ENCODE data around the gene COMP. TPM values are rescaled to one million over a fixed set of nuclear protein-coding genes. Genes with fewer than 3 reads are reported as not detected.

The COMP gene
- total RNA-seq, 1 donor from 2014 or later: not detected

DNA sequence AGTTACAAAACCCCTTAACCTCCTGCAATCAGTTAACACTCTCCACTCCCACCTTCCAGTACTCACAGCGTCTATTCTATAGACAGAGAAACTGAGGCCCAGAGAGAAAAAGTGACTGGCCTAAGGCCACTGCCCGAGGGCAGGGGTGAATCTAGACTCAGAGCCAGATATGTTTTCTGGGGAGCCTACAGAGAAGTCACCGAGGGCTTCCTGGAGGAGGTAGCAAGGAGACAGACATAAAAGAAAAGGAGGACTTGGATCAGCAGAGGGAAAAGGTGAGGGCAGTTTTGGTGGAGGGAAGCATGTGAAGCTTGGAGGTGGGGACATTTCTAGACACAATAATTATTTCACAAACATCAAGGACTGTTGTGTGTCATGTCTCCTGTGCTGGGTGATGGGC, 1.6 kb upstream of the COMP start:
- Mint-ChIP-seq H3K36me3 (ENCODE audit: low read depth, unreplicated experiment) (no peaks in the 10 kb centered on the region), H3K27ac (ENCODE audit: unreplicated experiment) (no peak overlapping the region), H3K27me3 (ENCODE audit: unreplicated experiment) (peaks cover 28% of the 10 kb centered on the region), H3K4me3 (ENCODE audit: unreplicated experiment) (peak overlapping the region; percentile 9), H3K9me3 (ENCODE audit: unreplicated experiment) (no peaks in the 10 kb centered on the region), H3K4me1 (ENCODE audit: unreplicated experiment) (peaks cover 6% of the 10 kb centered on the region)
- TF ChIP-seq, protein P1, sequence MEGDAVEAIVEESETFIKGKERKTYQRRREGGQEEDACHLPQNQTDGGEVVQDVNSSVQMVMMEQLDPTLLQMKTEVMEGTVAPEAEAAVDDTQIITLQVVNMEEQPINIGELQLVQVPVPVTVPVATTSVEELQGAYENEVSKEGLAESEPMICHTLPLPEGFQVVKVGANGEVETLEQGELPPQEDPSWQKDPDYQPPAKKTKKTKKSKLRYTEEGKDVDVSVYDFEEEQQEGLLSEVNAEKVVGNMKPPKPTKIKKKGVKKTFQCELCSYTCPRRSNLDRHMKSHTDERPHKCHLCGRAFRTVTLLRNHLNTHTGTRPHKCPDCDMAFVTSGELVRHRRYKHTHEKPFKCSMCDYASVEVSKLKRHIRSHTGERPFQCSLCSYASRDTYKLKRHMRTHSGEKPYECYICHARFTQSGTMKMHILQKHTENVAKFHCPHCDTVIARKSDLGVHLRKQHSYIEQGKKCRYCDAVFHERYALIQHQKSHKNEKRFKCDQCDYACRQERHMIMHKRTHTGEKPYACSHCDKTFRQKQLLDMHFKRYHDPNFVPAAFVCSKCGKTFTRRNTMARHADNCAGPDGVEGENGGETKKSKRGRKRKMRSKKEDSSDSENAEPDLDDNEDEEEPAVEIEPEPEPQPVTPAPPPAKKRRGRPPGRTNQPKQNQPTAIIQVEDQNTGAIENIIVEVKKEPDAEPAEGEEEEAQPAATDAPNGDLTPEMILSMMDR (IDR thresholded peaks at IDR 0.05; ENCODE audit: unreplicated experiment): no peak
- no peak for DNase-seq (ENCODE audit: low spot score)

DNA sequence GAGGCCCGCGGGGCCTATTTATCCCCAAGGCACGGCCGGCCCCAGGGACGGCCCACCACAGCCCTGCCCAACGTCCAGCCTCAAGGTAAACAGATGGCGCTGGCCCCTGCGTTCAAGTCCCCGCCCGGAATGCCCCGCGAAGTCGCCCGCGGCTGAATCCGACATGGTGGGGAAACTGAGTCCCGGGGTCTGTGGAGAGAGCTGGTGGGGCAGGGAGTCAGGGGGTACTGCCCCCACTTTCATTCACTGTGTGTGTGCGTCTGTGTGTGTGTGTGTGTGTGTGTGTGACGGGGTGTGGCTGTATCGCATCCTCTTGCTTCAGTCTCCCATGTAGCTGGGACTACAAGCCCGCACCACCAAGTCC, 192 bp upstream of the COMP start:
- H3K27ac Mint-ChIP-seq (ENCODE audit: unreplicated experiment): no peak overlapping the region
- peaks cover 6% of the 10 kb centered on the region for H3K4me1 Mint-ChIP-seq (ENCODE audit: unreplicated experiment)
- peaks cover 36% of the 10 kb centered on the region for H3K27me3 Mint-ChIP-seq (ENCODE audit: unreplicated experiment)
- no peak overlapping the region for H3K4me3 Mint-ChIP-seq (ENCODE audit: unreplicated experiment)
- no peak for DNase-seq (ENCODE audit: low spot score)
- no peaks in the 10 kb centered on the region for H3K36me3 Mint-ChIP-seq (ENCODE audit: low read depth, unreplicated experiment)
- TF ChIP-seq, protein P1 (IDR thresholded peaks at IDR 0.05; ENCODE audit: unreplicated experiment): no peak
- no peaks in the 10 kb centered on the region for H3K9me3 Mint-ChIP-seq (ENCODE audit: unreplicated experiment)

DNA sequence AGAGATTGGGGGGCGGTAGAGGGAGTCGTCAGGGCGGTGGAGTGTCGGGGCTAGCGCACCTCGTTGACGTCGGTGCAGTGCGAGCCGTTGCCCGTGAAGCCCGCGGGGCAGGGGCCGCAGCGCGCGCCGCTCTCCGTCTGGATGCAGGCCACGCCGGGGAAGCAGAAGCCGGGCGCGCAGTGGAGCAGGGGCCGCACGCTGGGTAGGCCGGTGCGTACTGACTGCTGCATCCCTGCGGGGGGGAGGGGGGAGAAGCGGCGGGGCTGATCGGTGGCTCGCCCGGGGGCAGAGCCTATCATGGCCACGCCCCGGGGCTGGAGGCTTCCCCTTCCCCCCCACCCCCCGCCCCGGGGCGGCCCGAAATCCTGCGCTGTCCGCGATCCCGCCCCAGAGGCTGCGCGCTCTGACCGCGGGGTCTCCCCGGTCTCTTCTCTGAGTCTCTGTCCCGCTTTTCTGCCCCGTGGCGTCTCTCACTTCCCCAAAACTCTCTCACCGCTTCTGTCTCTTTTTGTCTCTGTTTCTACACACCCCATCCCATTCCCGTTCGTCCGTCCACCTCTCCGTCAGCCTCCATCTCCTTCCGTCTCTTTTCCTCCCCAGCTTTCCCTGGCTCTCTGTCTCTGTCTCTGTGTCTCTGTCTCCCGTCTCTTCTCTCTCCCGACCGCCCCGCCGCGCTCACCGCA, 1.1 kb downstream of the COMP start:
- Mint-ChIP-seq H3K36me3 (ENCODE audit: low read depth, unreplicated experiment) (no peaks in the 10 kb centered on the region), H3K27me3 (ENCODE audit: unreplicated experiment) (peaks cover 46% of the 10 kb centered on the region), H3K27ac (ENCODE audit: unreplicated experiment) (peak overlapping the region; percentile 2), H3K9me3 (ENCODE audit: unreplicated experiment) (no peaks in the 10 kb centered on the region), H3K4me3 (ENCODE audit: unreplicated experiment) (peak overlapping the region; percentile 57), H3K4me1 (ENCODE audit: unreplicated experiment) (peaks cover 6% of the 10 kb centered on the region)
- DNase-seq (ENCODE audit: low spot score): no peak
- TF ChIP-seq, protein P1 (IDR thresholded peaks at IDR 0.05; ENCODE audit: unreplicated experiment): no peak

DNA sequence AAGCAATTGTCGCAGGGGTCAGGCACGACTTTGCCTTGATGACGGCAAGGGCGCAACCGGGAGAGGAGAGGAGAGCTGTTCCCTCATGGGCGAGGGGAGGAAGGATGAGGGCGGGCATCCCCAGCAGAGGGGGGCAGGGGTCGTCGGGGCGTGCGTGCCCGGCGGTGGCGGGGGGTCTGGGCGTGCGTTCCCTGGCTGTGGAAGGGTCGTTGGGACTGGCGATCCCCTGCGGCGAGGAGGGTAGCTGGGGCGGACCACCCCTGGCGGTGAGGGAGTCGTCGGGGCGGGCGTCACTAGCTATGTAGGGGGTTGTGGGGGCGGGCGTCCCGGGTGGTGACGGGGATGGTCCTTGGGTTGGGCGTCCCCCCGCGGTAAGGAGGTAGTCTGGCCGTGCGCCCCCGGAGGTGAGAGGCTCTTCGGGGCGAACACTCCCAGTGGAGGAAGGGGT, 1.7 kb downstream of the COMP start:
- Mint-ChIP-seq H3K27ac (ENCODE audit: unreplicated experiment) (no peak overlapping the region), H3K9me3 (ENCODE audit: unreplicated experiment) (no peaks in the 10 kb centered on the region), H3K4me3 (ENCODE audit: unreplicated experiment) (peak overlapping the region; percentile 79), H3K4me1 (ENCODE audit: unreplicated experiment) (peaks cover 6% of the 10 kb centered on the region), H3K36me3 (ENCODE audit: low read depth, unreplicated experiment) (no peaks in the 10 kb centered on the region), H3K27me3 (ENCODE audit: unreplicated experiment) (peaks cover 48% of the 10 kb centered on the region)
- TF ChIP-seq, protein P1 (IDR thresholded peaks at IDR 0.05; ENCODE audit: unreplicated experiment): no peak
- no peak for DNase-seq (ENCODE audit: low spot score)

DNA sequence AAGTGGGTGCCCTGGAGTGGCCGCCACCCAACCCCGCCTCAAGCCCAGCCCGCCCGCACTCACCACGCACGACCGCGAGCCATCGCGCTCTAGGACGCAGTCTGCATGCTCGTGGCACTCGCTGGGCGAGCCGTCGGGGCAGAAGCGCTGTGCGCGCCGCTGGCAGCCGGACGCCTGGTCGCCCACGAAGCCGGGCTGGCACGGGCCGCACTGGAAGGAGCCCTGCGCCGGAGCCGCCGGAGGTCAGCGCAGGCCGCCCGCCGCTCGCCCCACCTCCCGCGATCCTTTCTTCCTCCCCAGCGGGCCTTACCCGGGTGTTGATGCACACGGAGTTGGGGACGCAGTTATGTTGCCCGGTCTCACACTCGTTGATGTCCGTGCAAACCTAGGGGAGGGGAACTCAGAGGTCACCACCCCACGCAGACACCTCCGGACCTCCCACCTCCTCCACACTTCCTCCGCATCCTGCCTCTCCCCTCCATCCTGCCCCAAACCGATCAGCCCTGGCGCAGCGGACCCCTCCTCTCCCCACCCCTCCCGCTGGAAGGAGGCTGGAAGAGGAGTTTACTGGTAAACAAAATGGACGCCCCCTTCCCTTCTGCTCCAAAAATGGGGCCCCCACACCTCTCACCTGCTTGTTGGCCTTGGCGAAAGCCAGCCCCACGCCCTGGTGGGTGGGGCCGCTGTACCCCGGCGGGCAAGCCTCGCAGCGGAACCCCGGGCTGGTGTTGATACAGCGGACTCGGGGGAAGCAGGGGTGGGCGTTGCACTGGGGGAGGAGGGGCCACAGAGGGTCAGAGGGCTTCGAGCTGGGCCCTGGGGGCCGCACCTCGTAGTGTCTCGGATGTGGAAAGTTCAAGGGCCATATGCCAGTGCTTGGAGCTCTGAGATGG, 2.3 kb downstream of the COMP start:
- Mint-ChIP-seq H3K4me3 (ENCODE audit: unreplicated experiment) (peak overlapping the region; percentile 79), H3K27ac (ENCODE audit: unreplicated experiment) (no peak overlapping the region), H3K4me1 (ENCODE audit: unreplicated experiment) (peaks cover 6% of the 10 kb centered on the region)

More for the DNA sequence above, 2.3 kb downstream of the COMP start:
- TF ChIP-seq, protein P1 (IDR thresholded peaks at IDR 0.05; ENCODE audit: unreplicated experiment): no peak
- no peak for DNase-seq (ENCODE audit: low spot score)
- Mint-ChIP-seq H3K36me3 (ENCODE audit: low read depth, unreplicated experiment) (no peaks in the 10 kb centered on the region), H3K9me3 (ENCODE audit: unreplicated experiment) (no peaks in the 10 kb centered on the region), H3K27me3 (ENCODE audit: unreplicated experiment) (peaks cover 50% of the 10 kb centered on the region)
